KBM-7 (cell line): ENCODE data around the gene PRDM1.

Source experiments
- DNase-seq: peaks from one replicate; pipeline ENCODE4 v3.0.0-alpha.2; 2015
- in situ Hi-C: fragments of 300-500 bp; cut with MboI; formaldehyde crosslinking; loops from 2 replicates; pipeline ENCODE4 v1.14.3; 2020; ENCODE audit warnings: low sequenced_read_pairs, low pct_unique_long_range_greater_than_20kb, mixed read lengths

PRDM1 gene

GRCh38 chr6:106066989-106067388 is 19.1 kb upstream of the PRDM1 start:
- in situ Hi-C loops, result no loop called here
- no peak for DNase-seq

- in situ Hi-C loops, result no loop called here
- no peak for DNase-seq
These were observed 16.7 kb upstream of the PRDM1 start for GRCh38 chr6:106069478-106069877.

GRCh38 chr6:106070636-106071035 is 15.5 kb upstream of the PRDM1 start:
- no peak for DNase-seq
- in situ Hi-C loops, result no loop called here

- no peak for DNase-seq
- in situ Hi-C loops, result no loop called here
These were observed 13.5 kb upstream of the PRDM1 start for GRCh38 chr6:106072501-106073090.

- in situ Hi-C loops, result no loop called here
These were observed 12.0 kb upstream of the PRDM1 start for GRCh38 chr6:106074146-106074545.

GRCh38 chr6:106076139-106076538 is 10.0 kb upstream of the PRDM1 start:
- in situ Hi-C loops, result no loop called here
- no peak for DNase-seq

More at GRCh38 chr6:106074146-106074545, 12.0 kb upstream of the PRDM1 start:
- DNase-seq, result no peak

GRCh38 chr6:106077170-106077569 is 9.0 kb upstream of the PRDM1 start:
- in situ Hi-C loops, result no loop called here
- no peak for DNase-seq

GRCh38 chr6:106077881-106078280 is 8.3 kb upstream of the PRDM1 start:
- in situ Hi-C loops, result no loop called here
- DNase-seq, result no peak

- in situ Hi-C loops, result no loop called here
These were observed 6.0 kb upstream of the PRDM1 start for GRCh38 chr6:106079961-106080762.

GRCh38 chr6:106080763-106081095 is 5.4 kb upstream of the PRDM1 start:
- no peak for DNase-seq
- in situ Hi-C loops, result no loop called here

More at GRCh38 chr6:106079961-106080762, 6.0 kb upstream of the PRDM1 start:
- DNase-seq, result no peak

- DNase-seq, result no peak
- in situ Hi-C loops, result no loop called here
These were observed 4.4 kb upstream of the PRDM1 start for GRCh38 chr6:106081715-106082114.

GRCh38 chr6:106082735-106083398 is 3.3 kb upstream of the PRDM1 start:
- in situ Hi-C loops, result no loop called here

GRCh38 chr6:106083618-106084017 is 2.5 kb upstream of the PRDM1 start:
- in situ Hi-C loops, result no loop called here
- DNase-seq, result no peak

More at GRCh38 chr6:106082735-106083398, 3.3 kb upstream of the PRDM1 start:
- no peak for DNase-seq

- in situ Hi-C loops, result no loop called here
- DNase-seq, result peak; percentile 87
These were observed 1.8 kb upstream of the PRDM1 start for GRCh38 chr6:106084106-106084988.

- in situ Hi-C loops, result no loop called here
- no peak for DNase-seq
These were observed 996 bp upstream of the PRDM1 start for GRCh38 chr6:106084989-106085691.

GRCh38 chr6:106085692-106085983 is 498 bp upstream of the PRDM1 start:
- DNase-seq, result no peak
- in situ Hi-C loops, result no loop called here

GRCh38 chr6:106086814-106087175 is 659 bp downstream of the PRDM1 start:
- peak; percentile 12 for DNase-seq
- in situ Hi-C loops, result no loop called here

GRCh38 chr6:106087548-106088325 is 1.6 kb downstream of the PRDM1 start:
- DNase-seq, result peak; percentile 61
- in situ Hi-C loops, result no loop called here
